HG03460 (cell line): ENCODE results near the gene NEUROD4.

Experiments used
- ATAC-seq: cut with Tn5 transposase; IDR thresholded peaks from one replicate; pipeline ENCODE4 v1.9.1; 2021; ENCODE audit not compliant: unreplicated experiment

NEUROD4 gene

GRCh38 chr12:54997929-54998522 is 21.7 kb upstream of the NEUROD4 start:
- no peak for ATAC-seq

- no peak for ATAC-seq
Observed at GRCh38 chr12:54998958-54999510, 20.7 kb upstream of the NEUROD4 start.

DNA sequence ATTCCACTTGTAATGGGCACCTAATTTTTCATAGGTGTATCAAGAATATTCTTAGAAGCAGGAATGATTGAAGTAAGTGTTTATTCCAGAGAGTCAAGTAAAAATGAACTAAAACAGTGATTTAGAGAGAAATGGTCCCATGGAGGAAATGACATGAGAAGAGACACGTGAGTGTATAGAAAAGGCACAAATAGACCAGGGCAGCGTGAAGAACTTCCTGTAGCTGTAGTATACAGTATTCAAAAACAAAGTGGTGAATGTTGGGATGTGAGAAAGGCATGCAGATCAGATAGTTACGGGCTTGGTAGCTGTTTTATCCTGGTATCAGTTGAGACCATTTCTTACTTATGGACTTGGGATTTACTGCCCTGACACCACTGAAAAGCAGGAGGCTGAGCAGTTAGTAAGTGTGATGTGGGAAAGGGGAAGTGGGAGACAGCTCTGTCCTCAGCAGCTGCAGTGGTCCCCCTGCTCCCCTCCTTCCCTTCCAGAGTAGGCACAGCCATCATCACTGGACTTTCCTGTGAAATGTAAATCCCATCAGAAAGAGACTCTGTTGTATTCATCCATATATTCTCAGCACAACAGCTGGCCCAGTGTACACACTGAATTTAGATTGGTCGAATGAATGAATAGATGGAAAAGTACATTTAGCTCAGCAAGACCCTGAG is 18.4 kb upstream of the NEUROD4 start:
- ATAC-seq = no peak

GRCh38 chr12:55002355-55002754 is 17.4 kb upstream of the NEUROD4 start:
- ATAC-seq = no peak

DNA sequence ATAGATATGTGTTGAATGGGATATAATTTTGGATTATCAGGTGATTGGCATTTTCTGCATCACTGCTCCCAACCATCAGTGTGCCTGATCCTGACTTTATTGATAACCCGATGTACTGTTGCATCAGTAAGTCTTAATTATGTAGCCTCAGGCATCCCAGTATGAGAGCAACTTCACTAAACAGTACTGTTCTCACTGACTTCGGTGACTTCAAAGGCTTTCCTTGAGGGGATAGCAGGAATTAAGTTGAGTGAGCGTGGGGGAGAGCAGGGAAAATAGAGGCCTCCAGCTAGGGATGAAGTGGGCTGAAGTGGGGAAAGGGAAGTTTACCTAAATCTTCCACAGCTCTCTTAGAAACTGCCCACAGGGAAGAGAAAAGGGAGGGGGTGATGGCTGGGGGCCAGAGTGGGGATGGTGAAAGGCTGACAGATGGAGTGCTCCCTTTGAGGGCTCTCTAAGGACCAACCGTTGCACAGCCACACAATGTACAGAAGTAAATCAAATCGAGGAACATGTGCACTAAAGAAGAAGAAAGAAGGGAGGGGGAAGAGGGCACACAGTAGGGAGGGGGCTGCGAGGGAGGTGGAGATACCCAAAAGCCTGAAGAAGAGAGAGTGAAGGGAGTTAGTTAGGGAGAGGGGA is 10.7 kb upstream of the NEUROD4 start:
- ATAC-seq = no peak

DNA sequence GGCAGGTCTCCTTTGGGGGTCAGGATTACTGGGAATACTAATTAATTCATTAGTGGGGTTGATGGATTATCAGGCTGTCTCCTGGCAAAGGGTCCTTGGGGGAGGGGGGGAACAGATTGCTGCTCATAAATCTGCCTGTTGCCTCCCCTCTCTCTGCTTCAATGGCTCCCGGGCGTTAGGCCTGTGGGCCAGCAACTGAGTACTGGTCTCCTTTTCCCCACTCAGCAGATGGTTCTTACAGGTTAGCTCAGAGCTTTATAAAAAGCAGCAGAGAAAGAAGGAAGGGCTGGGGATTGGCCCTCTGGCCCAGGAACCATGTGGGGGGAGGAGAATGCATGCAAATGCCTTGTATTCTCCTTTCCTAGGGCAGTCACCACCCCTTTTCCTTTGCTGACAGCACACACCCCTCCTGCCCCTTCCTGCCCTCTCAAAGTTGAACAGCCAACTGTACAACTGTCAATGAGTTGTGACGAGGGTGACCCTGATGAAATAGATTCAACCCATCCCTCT is 2.3 kb upstream of the NEUROD4 start:
- no peak for ATAC-seq

- no peak for ATAC-seq
Observed at GRCh38 chr12:55024575-55024974, 4.8 kb downstream of the NEUROD4 start.

- ATAC-seq = no peak
Observed at GRCh38 chr12:55025508-55025907, 5.7 kb downstream of the NEUROD4 start.

DNA sequence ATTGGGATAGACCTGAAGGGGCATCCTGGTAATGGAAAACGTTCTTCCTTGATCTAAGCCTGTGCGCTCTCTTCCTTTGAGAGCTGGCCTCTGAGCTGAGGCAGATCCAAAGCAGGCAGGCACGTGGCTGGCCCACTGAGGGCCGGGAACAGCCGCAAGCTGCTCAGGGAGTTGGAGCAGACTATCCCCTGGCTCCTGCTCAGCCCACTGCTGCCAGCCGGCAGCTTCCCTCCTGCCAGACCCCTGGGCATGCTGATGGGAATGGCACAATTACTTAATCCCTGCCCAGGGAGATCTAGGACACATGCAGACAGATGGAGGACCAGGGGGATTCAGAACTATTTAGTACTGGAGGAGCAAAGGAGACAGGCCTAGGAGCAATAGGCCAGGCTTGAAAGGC is 14.4 kb downstream of the NEUROD4 start:
- no peak for ATAC-seq

- no peak for ATAC-seq
Observed at GRCh38 chr12:55036326-55037115, 16.7 kb downstream of the NEUROD4 start.

- no peak for ATAC-seq
Observed at GRCh38 chr12:55037351-55037987, 17.7 kb downstream of the NEUROD4 start.

GRCh38 chr12:55039395-55040354 is 19.9 kb downstream of the NEUROD4 start:
- no peak for ATAC-seq

- ATAC-seq = no peak
Observed at GRCh38 chr12:55041345-55042055, 21.7 kb downstream of the NEUROD4 start.

DNA sequence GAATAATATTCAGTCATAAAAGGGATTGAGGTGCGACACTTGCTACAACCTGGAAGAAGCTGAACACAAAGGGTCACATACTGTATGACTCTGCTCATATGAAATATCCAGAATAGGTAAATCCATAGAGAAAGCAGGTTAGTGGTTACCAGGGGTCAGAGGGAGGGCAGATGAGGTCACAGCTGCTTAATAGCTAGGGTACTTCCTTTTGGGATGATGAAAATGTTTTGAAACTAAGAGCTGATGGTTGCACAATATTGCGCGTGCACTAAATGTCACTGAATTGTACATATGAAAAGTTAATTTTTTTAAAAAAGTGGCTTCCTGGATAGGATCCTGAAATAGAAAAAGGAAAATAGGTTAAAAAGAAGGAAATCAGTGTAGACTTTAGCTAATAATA is 23.8 kb downstream of the NEUROD4 start:
- ATAC-seq = no peak

GRCh38 chr12:55044135-55044534 is 24.4 kb downstream of the NEUROD4 start:
- no peak for ATAC-seq

DNA sequence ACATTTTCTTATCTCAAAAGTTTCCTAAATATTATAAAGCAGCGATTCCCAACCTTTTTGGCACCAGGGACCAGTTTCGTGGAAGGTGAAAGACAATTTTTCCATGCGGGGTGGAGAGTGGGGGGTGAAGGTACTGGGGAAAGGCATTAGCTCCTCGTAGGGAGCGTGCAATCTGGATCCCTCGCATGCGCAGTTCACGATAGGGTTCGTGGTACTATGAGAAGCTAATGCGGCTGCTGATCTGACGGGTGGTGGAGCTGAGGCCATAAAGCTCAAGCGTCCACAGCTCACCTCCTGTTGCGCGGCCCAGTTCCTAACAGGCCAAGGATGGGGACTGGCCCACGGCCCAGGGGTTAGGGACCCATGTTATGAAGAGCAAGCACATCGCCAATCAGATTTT is 29.9 kb downstream of the NEUROD4 start:
- ATAC-seq = no peak

GRCh38 chr12:55051197-55051947 is 31.6 kb downstream of the NEUROD4 start:
- ATAC-seq = no peak

DNA sequence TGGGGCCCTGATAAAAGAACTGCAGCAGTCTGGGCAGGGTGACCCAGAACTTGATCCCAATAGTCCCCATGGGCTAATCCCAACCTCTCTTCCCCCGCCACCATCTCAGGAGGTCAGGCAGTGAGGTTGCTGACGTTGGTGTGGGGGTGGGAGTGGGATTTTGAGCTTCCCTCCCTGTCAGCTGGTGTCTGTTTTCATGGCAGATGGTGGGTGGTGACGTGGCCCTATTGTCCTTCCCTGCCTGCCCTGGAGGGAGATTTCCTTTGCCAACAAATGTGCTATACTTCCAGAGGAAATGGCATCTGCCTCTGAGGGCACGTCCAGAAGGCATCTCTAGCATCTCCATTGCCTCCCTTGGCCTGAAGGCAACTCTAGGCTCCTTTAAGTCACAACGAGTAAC is 37.7 kb downstream of the NEUROD4 start:
- ATAC-seq = no peak
